HUDEP-2 (cell line): ENCODE results near the gene CTNND2.

ENCODE experiments used
- DNase-seq, 76 experiments: peaks; one replicate each; lab custom pipeline; 2025; ENCODE audit not compliant: unreplicated experiment in 76 of 76; lab: John Stamatoyannopoulos, UW

The CTNND2 gene

GRCh38 chr5:11064763-11065450 lies 839.3 kb downstream of the CTNND2 start:
- DNase-seq: no peak

- no peak for DNase-seq
Observed at GRCh38 chr5:11062397-11062796, 841.8 kb downstream of the CTNND2 start.

GRCh38 chr5:11056560-11056959 lies 847.7 kb downstream of the CTNND2 start:
- DNase-seq: no peak

- DNase-seq: no peak
Observed at GRCh38 chr5:11054014-11054413, 850.2 kb downstream of the CTNND2 start.

GRCh38 chr5:11052871-11053270 lies 851.4 kb downstream of the CTNND2 start:
- DNase-seq: no peak

GRCh38 chr5:11050596-11051304 lies 853.5 kb downstream of the CTNND2 start:
- DNase-seq: no peak

- no peak for DNase-seq
Observed at GRCh38 chr5:11048760-11049159, 855.5 kb downstream of the CTNND2 start.

GRCh38 chr5:11047625-11048024 lies 856.6 kb downstream of the CTNND2 start:
- no peak for DNase-seq

GRCh38 chr5:11047030-11047429 lies 857.2 kb downstream of the CTNND2 start:
- no peak for DNase-seq

GRCh38 chr5:11046160-11046559 lies 858.1 kb downstream of the CTNND2 start:
- no peak for DNase-seq

GRCh38 chr5:11045411-11045810 lies 858.8 kb downstream of the CTNND2 start:
- no peak for DNase-seq

GRCh38 chr5:11044581-11044980 lies 859.7 kb downstream of the CTNND2 start:
- DNase-seq: no peak

GRCh38 chr5:11043881-11044280 lies 860.4 kb downstream of the CTNND2 start:
- no peak for DNase-seq

GRCh38 chr5:11040345-11040744 lies 863.9 kb downstream of the CTNND2 start:
- no peak for DNase-seq

GRCh38 chr5:11038772-11039171 lies 865.5 kb downstream of the CTNND2 start:
- DNase-seq: no peak

- DNase-seq: no peak
Observed at GRCh38 chr5:11037941-11038340, 866.3 kb downstream of the CTNND2 start.

- no peak for DNase-seq
Observed at GRCh38 chr5:11037080-11037479, 867.2 kb downstream of the CTNND2 start.

GRCh38 chr5:11030671-11031070 lies 873.6 kb downstream of the CTNND2 start:
- DNase-seq: no peak

GRCh38 chr5:11027660-11028059 lies 876.6 kb downstream of the CTNND2 start:
- DNase-seq: no peak

- no peak for DNase-seq
Observed at GRCh38 chr5:11026543-11026942, 877.7 kb downstream of the CTNND2 start.

- no peak for DNase-seq
Observed at GRCh38 chr5:11023945-11024344, 880.3 kb downstream of the CTNND2 start.

- DNase-seq: no peak
Observed at GRCh38 chr5:11013793-11014192, 890.5 kb downstream of the CTNND2 start.
